GM21528 (cell line): ENCODE results near the gene PTCHD1.

Experiments used
- ATAC-seq: cut with Tn5 transposase; IDR thresholded peaks from one replicate; pipeline ENCODE4 v1.9.1; 2021; ENCODE audit warnings: mild to moderate bottlenecking, moderate library complexity; ENCODE audit not compliant: unreplicated experiment, low FRiP score

PTCHD1 gene

DNA sequence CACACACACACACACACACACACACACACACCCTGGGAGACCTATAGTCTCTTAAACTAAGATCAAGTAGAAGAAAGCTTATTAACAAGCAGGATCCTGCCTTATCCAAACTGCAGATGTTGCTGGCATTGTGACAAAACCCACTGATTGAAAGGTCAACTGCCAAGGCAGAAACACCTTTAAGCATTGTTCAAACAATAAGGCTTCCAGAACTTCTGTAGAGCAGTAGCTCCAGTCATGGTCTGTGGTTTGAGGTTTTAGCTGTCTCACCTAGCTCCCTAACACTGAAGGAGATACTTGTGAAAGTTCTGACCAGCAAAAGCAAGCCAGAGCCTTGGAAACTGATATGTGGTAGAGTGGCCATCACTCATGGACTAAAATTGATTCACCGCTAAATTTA lies 59.8 kb downstream of the PTCHD1 start:
- ATAC-seq: no peak

DNA sequence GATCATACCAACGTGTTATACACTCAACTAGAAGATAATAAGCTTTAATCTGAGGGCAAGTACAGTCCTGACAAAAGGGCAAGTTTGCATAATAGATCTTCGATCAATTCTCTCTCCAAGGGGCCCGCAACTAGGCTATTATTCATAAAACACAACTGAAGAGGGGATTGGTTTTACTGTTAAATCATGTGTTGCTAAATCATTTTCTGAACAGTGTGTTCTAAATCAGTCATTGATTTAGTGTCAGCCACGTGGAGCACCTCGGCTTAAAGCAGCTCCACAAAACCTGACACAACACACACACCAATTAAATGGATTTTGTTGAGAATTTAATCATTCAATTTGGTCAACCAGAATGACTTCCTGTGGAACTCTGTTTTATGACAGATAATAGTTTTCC lies 61.6 kb downstream of the PTCHD1 start:
- no peak for ATAC-seq

DNA sequence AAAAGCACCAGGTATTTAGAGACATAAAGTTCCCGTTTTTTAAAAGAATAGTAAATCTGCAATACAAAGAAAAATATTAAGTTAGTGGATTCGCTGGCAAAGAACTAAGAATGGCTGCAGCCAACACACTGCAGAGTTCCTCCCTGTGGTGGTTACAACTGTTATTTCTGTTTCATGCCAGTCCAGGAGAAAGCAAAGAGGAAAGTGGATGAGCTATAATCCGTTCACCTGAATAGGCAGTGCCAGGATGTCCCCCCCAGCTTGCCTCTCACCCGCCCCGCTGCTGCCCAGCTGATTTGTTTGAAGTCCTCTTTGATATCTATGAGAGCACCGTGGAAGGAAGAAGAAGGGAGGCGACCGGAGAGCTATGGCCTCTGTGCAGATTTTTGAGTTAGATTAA lies 63.9 kb downstream of the PTCHD1 start:
- ATAC-seq: no peak

DNA sequence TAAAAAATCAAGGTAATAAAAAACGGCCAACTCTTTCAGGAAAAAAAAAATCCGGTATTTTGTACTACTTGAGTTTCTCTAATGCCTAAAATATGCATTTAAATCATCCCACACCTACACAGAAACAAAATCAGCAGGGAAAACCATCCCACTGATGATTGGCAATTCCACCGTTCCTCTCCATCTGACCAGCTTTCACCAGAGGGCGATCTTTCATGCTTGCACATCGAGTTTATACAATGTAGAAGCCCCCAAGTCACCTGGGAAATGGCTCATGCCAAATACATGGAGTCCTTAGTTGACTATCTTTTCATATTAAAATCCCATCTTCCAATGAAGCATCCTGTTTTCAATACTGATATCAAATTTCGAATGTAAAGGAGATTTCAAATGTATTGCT lies 69.2 kb downstream of the PTCHD1 start:
- no peak for ATAC-seq

DNA sequence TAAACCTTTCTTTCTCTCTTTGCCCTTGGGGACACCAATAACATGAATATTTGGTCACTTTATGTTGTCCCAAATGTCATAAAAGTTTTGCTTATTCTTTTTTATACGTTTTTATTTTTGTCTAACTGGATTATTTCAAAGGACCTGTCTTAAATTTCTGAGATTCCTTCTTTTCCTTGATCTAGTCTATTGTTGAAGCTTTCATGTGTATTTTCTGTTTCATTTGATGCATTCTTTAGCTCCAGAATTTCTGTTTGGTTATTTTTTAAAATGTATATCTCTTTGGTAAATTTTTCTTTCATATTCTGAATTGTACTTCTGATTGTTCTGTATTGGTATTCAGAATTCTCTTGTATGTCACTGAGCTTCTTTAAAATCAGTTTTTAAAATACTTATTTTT lies 88.3 kb downstream of the PTCHD1 start:
- ATAC-seq: no peak

DNA sequence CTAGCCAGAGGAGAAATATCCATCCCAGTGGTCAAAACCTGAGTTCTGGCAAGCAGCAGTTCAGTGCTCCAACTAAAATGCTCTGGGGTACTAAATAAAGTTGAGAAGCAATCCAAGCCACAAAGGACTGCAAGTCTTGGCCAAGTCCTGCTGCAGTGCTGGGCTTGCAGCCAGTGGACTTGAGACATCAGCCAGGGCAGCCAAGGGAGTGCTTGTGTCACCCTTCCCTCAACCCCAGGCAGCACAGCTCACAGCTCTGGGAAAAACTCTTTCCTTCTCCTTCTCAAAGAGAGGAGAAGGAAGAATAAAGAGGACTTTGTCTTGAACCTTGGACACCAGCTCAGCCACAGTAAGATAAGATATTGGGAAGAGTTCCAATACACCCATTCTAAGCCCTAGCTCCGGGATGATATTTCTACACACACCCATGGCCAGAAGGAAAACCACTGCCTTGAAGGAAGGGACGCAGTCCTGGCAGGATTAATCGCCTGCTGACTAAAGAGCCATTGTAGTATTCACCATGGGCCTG lies 99.8 kb downstream of the PTCHD1 start:
- no peak for ATAC-seq

DNA sequence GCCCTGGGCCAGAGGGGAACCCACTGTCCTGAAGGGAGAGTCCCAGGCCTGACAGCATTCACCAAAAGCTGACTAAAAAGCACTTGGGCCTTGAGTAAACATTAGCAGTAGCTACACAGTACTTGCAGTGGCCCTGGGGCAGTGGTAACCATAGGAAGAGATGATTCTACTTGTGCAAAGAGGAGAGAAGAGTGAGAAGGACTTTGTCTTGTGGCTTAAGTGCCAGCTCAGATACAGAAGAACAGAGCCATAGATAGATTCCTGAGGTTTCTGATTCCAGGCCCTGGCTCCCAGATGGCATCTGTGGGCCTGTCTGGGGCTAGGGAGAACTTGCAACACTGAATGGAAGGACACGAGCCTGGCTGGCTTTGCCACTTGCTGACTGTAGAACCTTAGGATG lies 100.5 kb downstream of the PTCHD1 start:
- ATAC-seq: no peak

DNA sequence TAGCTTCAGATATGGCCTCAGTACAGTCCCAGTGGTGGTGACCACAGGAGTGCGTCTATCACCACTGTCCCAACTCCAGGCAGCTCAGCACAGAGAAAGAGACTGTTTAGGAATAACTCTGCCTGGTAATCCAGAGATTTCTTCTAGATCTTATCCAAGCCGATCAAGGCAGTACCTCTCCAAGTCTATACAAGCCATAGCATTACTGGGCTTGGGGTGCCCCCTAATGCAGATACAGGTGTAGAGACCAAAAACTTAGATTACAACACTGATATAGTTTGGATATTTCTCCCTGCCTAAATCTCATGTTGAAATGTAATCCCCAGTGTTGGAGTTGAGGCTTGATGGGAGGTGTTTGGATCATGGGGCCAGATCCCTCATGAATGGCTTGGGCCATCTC lies 100.9 kb downstream of the PTCHD1 start:
- no peak for ATAC-seq

DNA sequence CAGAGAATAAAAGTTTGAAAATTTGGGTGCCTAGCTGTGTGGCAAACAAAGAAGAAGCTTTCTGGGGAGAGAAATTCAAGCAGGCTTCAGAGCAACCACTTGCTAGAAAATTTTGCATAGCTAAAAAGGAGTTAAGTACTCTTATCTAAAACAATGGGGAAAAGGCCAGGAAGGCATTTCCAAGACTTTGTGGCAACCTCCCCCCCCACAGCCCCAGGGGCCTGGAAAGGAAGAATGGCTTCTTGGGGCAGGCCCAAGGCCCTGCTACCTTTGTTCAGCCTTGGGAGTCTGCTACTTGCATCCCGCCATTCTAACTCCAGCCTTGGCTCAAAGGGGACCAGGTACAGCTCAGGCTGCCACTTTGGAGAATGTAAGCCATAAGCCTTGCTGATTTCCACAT lies 102.2 kb downstream of the PTCHD1 start:
- ATAC-seq: no peak

DNA sequence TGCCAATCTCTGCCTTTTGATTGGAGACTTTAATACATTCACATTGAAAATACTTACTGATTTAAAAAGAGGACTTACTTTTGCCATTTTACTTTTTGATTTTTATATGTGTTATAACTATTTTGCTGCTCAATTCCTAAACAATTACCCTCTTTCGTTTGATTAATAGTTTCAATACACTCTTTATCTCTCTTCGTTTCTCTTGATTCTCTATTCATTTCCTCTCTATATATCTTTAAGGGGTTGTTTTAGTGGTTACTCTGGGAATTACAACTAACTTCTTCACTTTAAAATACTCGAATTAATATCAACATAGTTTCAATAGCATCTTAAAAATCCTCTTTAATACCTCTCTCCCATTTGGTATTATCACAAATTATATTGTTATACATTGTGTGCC lies 116.6 kb downstream of the PTCHD1 start:
- ATAC-seq: no peak
